Stimulated activated CD8-positive, alpha-beta memory T cell treated with anti-CD3 and anti-CD28 coated beads, Interleukin-2, amount 100 ng/mL, for 48 hours (primary cell): ENCODE data around the gene AHCYL2.
"Not testable (repeated sequence)": the region's sequence is repeated elsewhere in the genome, so short reads cannot be mapped to it uniquely, and the experiment has no call there.

Experiments used
- DNase-seq, 2 donors: peaks; one replicate each; pipeline ENCODE4 v3.0.0-alpha.2; 2020; ENCODE audit warnings: low read depth in 2 of 2

Gene AHCYL2

GRCh38 chr7:129423700-129424410, 199.0 kb downstream of the AHCYL2 start:
- no peak for DNase-seq

- DNase-seq = no peak
Observed at GRCh38 chr7:129426482-129426881, 201.7 kb downstream of the AHCYL2 start.

- DNase-seq = no peak
Observed at GRCh38 chr7:129427526-129428045, 202.8 kb downstream of the AHCYL2 start.

GRCh38 chr7:129431911-129432643, 207.2 kb downstream of the AHCYL2 start:
- no peak for DNase-seq

GRCh38 chr7:129433847-129434674, 209.2 kb downstream of the AHCYL2 start, which contains the start of gene STRIP2:
Gene STRIP2 (plus strand): TSS chr7:129434432. CDS start chr7:129434473, 41 bp downstream.
- DNase-seq = peak; percentile 95 to 96

GRCh38 chr7:129434675-129435318, 210.0 kb downstream of the AHCYL2 start:
- DNase-seq = no peak

GRCh38 chr7:129435414-129435829, 210.6 kb downstream of the AHCYL2 start:
- DNase-seq = no peak

- no peak for DNase-seq
Observed at GRCh38 chr7:129436335-129436923, 211.6 kb downstream of the AHCYL2 start.

- DNase-seq = no peak
Observed at GRCh38 chr7:129437190-129437589, 212.4 kb downstream of the AHCYL2 start.

GRCh38 chr7:129438281-129438838, 213.5 kb downstream of the AHCYL2 start:
- no peak for DNase-seq

GRCh38 chr7:129438839-129439651, 214.2 kb downstream of the AHCYL2 start:
- peak; percentile 30 to 45 for DNase-seq

- DNase-seq = no peak
Observed at GRCh38 chr7:129439963-129440625, 215.3 kb downstream of the AHCYL2 start.

- no peak for DNase-seq
Observed at GRCh38 chr7:129443612-129444011, 218.8 kb downstream of the AHCYL2 start.

- DNase-seq = not testable (repeated sequence)
Observed at GRCh38 chr7:129444776-129445175, 219.9 kb downstream of the AHCYL2 start.

- DNase-seq = not testable (repeated sequence)
Observed at GRCh38 chr7:129446925-129447324, 222.1 kb downstream of the AHCYL2 start.

- DNase-seq = not testable (repeated sequence)
Observed at GRCh38 chr7:129447445-129447844, 222.6 kb downstream of the AHCYL2 start.

GRCh38 chr7:129448608-129449007, 223.8 kb downstream of the AHCYL2 start:
- not testable (repeated sequence) for DNase-seq

- DNase-seq = no peak
Observed at GRCh38 chr7:129450295-129450694, 225.5 kb downstream of the AHCYL2 start.

GRCh38 chr7:129452589-129453231, 227.9 kb downstream of the AHCYL2 start:
- no peak for DNase-seq
